ENCODE results near the gene LIPE. TPM values are rescaled to one million over a fixed set of nuclear protein-coding genes. Genes with fewer than 3 reads are reported as not detected.

Gene LIPE, protein sequence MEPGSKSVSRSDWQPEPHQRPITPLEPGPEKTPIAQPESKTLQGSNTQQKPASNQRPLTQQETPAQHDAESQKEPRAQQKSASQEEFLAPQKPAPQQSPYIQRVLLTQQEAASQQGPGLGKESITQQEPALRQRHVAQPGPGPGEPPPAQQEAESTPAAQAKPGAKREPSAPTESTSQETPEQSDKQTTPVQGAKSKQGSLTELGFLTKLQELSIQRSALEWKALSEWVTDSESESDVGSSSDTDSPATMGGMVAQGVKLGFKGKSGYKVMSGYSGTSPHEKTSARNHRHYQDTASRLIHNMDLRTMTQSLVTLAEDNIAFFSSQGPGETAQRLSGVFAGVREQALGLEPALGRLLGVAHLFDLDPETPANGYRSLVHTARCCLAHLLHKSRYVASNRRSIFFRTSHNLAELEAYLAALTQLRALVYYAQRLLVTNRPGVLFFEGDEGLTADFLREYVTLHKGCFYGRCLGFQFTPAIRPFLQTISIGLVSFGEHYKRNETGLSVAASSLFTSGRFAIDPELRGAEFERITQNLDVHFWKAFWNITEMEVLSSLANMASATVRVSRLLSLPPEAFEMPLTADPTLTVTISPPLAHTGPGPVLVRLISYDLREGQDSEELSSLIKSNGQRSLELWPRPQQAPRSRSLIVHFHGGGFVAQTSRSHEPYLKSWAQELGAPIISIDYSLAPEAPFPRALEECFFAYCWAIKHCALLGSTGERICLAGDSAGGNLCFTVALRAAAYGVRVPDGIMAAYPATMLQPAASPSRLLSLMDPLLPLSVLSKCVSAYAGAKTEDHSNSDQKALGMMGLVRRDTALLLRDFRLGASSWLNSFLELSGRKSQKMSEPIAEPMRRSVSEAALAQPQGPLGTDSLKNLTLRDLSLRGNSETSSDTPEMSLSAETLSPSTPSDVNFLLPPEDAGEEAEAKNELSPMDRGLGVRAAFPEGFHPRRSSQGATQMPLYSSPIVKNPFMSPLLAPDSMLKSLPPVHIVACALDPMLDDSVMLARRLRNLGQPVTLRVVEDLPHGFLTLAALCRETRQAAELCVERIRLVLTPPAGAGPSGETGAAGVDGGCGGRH
- total RNA-seq (2014; rRNA removed; shearing (Covaris generic); ENCODE audit: low replicate concordance) = 16.3 and 50.6 TPM in 2 replicates

DNA sequence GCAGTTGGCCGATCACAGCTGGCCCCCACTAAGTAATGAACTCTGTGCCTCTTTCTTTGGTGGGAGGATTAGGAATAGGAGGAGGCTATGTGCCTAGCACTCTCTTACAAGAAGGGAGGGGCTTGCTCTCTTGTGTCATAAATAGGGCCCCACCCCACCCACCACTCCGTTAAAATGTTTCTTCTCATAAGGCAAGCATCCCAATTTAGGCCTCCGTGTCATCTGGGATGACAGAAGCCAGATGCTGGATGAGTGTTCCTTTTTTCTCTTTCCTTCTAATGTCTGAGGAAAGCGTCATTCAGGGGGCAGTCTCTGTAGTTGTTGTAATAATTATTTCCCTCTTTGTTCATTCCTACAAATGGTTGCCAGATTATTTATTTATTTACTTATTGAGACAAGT, at the start of gene LIPE:
LIPE (minus strand) TSS at position 76 of the 400 bp plus-strand sequence. CDS start 239 bp downstream, outside the sequence.
- no peak within 1 kb of the TSS for H3K4me2 ChIP-seq (ENCODE audit: low read depth, low read length, poor library complexity, severe bottlenecking)
- H2AFZ ChIP-seq (ENCODE audit: low read length) = no peak within 1 kb of the TSS

DNA sequence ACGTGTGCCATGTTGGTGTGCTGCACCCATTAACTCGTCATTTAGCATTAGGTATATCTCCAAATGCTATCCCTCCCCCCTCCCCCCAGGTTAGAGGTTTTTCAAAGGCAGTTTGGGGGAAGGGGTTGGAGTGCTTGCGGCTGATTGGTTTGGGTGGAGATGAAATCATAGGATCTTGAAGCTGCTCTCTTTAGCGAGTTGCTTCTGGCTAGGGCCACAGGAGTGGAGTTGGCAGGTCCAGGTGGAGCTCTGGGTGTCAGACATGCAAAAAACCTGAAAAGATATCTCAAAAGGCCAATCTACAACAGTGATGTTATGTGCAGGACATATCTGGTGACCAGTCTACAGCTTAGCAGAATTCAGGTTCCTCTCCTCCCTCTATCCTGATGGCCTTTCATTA, 48.2 kb upstream of the LIPE start:
- H2AFZ ChIP-seq (ENCODE audit: low read length) = no peak overlapping the region
- no peak overlapping the region for H3K4me3 ChIP-seq (ENCODE audit: low read length)
- H3K9ac ChIP-seq (ENCODE audit: low read length) = no peak overlapping the region
- no peak overlapping the region for H3K27ac ChIP-seq (ENCODE audit: low read length)
- H3K79me2 ChIP-seq (ENCODE audit: low read length) = no peaks in the 10 kb centered on the region
- no peaks in the 10 kb centered on the region for H3K9me3 ChIP-seq (ENCODE audit: low read length)
- H4K20me1 ChIP-seq (ENCODE audit: insufficient read depth, low read depth, low read length) = no peaks in the 10 kb centered on the region
- no peaks in the 10 kb centered on the region for H3K36me3 ChIP-seq (ENCODE audit: insufficient read depth, low read length)
- no peaks in the 10 kb centered on the region for H3K27me3 ChIP-seq (ENCODE audit: low read length)
- H3K9me2 ChIP-seq (replicated peaks; ENCODE audit: insufficient read depth, low read length) = no peaks in the 10 kb centered on the region
- H3K4me1 ChIP-seq (ENCODE audit: low read length) = peaks cover 2% of the 10 kb centered on the region; the same call in 1 of the 2 replicates
- DNase-seq = no peak
- H3K4me2 ChIP-seq (ENCODE audit: low read depth, low read length, poor library complexity, severe bottlenecking) = no peak overlapping the region

More for the DNA sequence above, at the start of gene LIPE:
- no peak within 1 kb of the TSS for H3K9ac ChIP-seq (ENCODE audit: low read length)
- no peaks in the 10 kb centered on the region for H3K27me3 ChIP-seq (ENCODE audit: low read length)
- H3K36me3 ChIP-seq (ENCODE audit: insufficient read depth, low read length) = no peaks in the 10 kb centered on the region
- peaks cover under 1% of the 10 kb centered on the region; the same call in 1 of the 2 replicates for H3K79me2 ChIP-seq (ENCODE audit: low read length)
- no peak within 1 kb of the TSS for H3K27ac ChIP-seq (ENCODE audit: low read length)
- DNase-seq = peak; percentile 22
- peaks cover under 1% of the 10 kb centered on the region; the same call in 1 of the 2 replicates for H4K20me1 ChIP-seq (ENCODE audit: insufficient read depth, low read depth, low read length)
- no peaks in the 10 kb centered on the region for H3K9me3 ChIP-seq (ENCODE audit: low read length)
- H3K9me2 ChIP-seq (replicated peaks; ENCODE audit: insufficient read depth, low read length) = no peaks in the 10 kb centered on the region
- H3K4me1 ChIP-seq (ENCODE audit: low read length) = peaks cover 8% of the 10 kb centered on the region
- H3K4me3 ChIP-seq (ENCODE audit: low read length) = no peak within 1 kb of the TSS

DNA sequence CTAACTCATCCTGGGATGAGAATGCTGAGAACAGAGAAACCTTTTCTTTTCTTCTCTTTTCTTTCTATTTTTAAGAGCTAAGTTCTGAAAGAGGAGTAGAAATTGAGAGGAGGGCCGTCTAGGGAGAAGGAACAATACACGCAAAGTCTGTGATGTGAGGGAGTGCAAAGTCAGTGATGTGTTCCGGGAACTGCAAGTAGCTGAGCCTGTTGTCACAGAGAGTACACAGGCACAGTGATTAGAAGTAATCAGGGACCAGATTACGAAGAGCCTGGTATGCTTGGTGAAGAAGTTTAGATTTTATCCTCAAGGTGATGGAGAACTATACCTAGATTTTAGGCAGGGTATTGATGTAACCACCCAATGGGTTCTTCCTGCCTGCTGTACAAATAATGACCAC, 47.6 kb upstream of the LIPE start:
- Histone ChIP-seq H3K9me2 (replicated peaks; ENCODE audit: insufficient read depth, low read length) (no peaks in the 10 kb centered on the region), H3K4me2 (ENCODE audit: low read depth, low read length, poor library complexity, severe bottlenecking) (no peak overlapping the region), H3K4me1 (ENCODE audit: low read length) (no peaks in the 10 kb centered on the region), H4K20me1 (ENCODE audit: insufficient read depth, low read depth, low read length) (no peaks in the 10 kb centered on the region), H3K9me3 (ENCODE audit: low read length) (no peaks in the 10 kb centered on the region), H3K36me3 (ENCODE audit: insufficient read depth, low read length) (no peaks in the 10 kb centered on the region), H3K4me3 (ENCODE audit: low read length) (no peak overlapping the region), H3K27me3 (ENCODE audit: low read length) (no peaks in the 10 kb centered on the region), H2AFZ (ENCODE audit: low read length) (no peak overlapping the region), H3K9ac (ENCODE audit: low read length) (no peak overlapping the region), H3K79me2 (ENCODE audit: low read length) (no peaks in the 10 kb centered on the region), H3K27ac (ENCODE audit: low read length) (no peak overlapping the region)
- DNase-seq = no peak

DNA sequence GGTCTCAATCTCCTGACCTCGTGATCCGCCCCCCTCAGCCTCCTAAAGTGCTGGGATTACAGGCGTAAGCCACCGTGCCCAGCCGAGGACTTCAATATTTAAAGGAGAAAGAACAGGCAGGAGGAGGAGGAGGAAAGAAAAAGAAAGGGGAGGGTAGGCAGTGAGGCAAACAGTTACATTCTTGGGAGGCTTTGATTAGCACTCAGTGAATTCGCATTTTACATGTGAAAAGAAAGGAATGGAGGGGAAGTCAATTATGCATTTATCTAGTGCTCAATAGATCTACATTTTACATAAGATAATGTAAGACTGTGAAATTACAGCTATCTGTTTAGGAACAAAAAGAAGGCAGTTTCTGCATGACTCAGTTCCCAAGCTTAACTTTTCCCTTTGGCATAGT, 46.5 kb upstream of the LIPE start:
- no peak for DNase-seq
- H3K4me3 ChIP-seq (ENCODE audit: low read length) = no peak overlapping the region
- H3K9ac ChIP-seq (ENCODE audit: low read length) = no peak overlapping the region

DNA sequence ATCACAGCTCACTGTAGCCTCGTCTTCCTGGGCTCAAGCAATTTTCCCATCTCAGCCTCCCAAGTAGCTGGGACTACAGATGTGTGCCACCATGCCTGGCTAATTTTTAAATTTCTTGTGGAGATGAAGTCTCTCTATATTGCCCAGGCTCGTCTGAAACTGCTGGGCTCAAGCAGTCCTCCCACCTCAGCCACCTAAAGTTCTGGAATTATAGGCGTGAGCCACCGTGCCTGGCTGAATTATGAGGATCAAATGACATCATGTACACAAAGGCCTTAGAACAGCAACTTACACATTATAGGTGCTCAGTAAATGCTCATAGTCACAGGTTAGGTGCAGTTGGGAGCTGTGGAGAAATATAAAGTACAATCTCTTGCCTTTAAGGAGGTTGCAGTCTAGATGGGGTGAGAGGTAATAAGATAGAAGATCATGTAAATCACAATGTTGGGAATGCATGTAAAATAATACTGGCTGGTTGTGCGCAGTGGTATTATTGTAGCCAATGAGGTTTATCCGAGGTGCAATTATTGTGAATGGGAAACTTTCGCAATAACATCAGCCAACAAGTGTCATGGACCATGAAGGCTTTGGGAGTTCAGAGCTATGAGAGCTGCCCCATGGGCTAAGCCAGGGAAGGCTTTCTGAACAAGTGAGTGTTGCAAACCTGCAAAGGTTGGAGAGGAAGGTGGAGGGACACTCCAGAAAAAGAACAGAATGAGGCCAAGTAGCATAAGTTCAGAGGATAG, 45.4 kb upstream of the LIPE start:
- H4K20me1 ChIP-seq (ENCODE audit: insufficient read depth, low read depth, low read length) = no peaks in the 10 kb centered on the region

More for the DNA sequence above, 46.5 kb upstream of the LIPE start:
- no peaks in the 10 kb centered on the region for H3K9me3 ChIP-seq (ENCODE audit: low read length)
- no peak overlapping the region for H2AFZ ChIP-seq (ENCODE audit: low read length)
- H3K27me3 ChIP-seq (ENCODE audit: low read length) = no peaks in the 10 kb centered on the region
- H3K4me2 ChIP-seq (ENCODE audit: low read depth, low read length, poor library complexity, severe bottlenecking) = no peak overlapping the region
- no peaks in the 10 kb centered on the region for H3K4me1 ChIP-seq (ENCODE audit: low read length)
- no peaks in the 10 kb centered on the region for H4K20me1 ChIP-seq (ENCODE audit: insufficient read depth, low read depth, low read length)
- H3K79me2 ChIP-seq (ENCODE audit: low read length) = no peaks in the 10 kb centered on the region
- H3K9me2 ChIP-seq (replicated peaks; ENCODE audit: insufficient read depth, low read length) = no peaks in the 10 kb centered on the region
- no peak overlapping the region for H3K27ac ChIP-seq (ENCODE audit: low read length)
- H3K36me3 ChIP-seq (ENCODE audit: insufficient read depth, low read length) = no peaks in the 10 kb centered on the region

DNA sequence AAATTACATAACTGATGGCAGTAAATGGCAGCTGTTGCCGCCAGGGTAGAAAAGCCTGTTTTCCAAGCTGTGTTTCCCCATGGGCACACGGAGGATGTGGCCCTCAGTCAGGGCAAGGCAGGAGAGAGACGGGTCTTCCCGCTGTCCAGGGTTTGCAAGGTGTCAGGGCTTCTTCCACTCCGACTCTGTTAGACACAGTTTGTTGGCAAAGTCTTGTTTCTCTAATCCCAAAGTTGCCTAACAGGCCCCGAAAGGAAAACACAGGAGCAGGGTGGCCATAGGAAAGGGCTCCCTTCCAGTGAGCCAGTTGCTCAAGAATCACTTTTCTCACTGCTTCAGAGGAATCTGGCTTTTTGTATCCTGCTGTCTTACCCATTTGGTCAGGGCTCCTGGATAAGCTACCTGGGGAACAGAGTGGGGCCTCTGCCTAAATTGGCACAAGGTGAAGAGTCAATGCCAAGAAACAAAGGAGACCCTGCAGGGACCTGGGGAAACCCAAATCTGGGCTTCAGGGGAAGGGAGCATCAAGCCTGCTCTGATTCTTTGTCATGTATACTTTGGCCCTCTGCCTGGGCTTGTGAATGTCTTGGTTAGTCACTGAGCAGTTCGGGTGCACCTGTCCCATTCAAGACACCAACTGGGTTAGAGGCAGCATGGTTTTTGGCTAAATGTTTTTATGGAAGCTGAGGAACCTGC, 44.5 kb upstream of the LIPE start:
- peak; percentile 23 for DNase-seq
- no peak overlapping the region for H3K4me3 ChIP-seq (ENCODE audit: low read length)
- H3K27ac ChIP-seq (ENCODE audit: low read length) = no peak overlapping the region
- H3K79me2 ChIP-seq (ENCODE audit: low read length) = no peaks in the 10 kb centered on the region
- no peak overlapping the region for H3K4me2 ChIP-seq (ENCODE audit: low read depth, low read length, poor library complexity, severe bottlenecking)
- H3K4me1 ChIP-seq (ENCODE audit: low read length) = peaks cover 12% of the 10 kb centered on the region
- H4K20me1 ChIP-seq (ENCODE audit: insufficient read depth, low read depth, low read length) = no peaks in the 10 kb centered on the region
- H3K9me3 ChIP-seq (ENCODE audit: low read length) = no peaks in the 10 kb centered on the region
- H2AFZ ChIP-seq (ENCODE audit: low read length) = no peak overlapping the region
- H3K36me3 ChIP-seq (ENCODE audit: insufficient read depth, low read length) = no peaks in the 10 kb centered on the region
- H3K9ac ChIP-seq (ENCODE audit: low read length) = no peak overlapping the region
- H3K9me2 ChIP-seq (replicated peaks; ENCODE audit: insufficient read depth, low read length) = no peaks in the 10 kb centered on the region
- no peaks in the 10 kb centered on the region for H3K27me3 ChIP-seq (ENCODE audit: low read length)

More for the DNA sequence above, 45.4 kb upstream of the LIPE start:
- no peak overlapping the region for H3K9ac ChIP-seq (ENCODE audit: low read length)
- H3K27ac ChIP-seq (ENCODE audit: low read length) = no peak overlapping the region
- H2AFZ ChIP-seq (ENCODE audit: low read length) = no peak overlapping the region
- H3K79me2 ChIP-seq (ENCODE audit: low read length) = no peaks in the 10 kb centered on the region
- H3K4me2 ChIP-seq (ENCODE audit: low read depth, low read length, poor library complexity, severe bottlenecking) = no peak overlapping the region
- H3K4me3 ChIP-seq (ENCODE audit: low read length) = no peak overlapping the region
- H3K4me1 ChIP-seq (ENCODE audit: low read length) = peaks cover 3% of the 10 kb centered on the region
- no peak for DNase-seq
- H3K9me2 ChIP-seq (replicated peaks; ENCODE audit: insufficient read depth, low read length) = no peaks in the 10 kb centered on the region
- H3K27me3 ChIP-seq (ENCODE audit: low read length) = no peaks in the 10 kb centered on the region
- H3K36me3 ChIP-seq (ENCODE audit: insufficient read depth, low read length) = no peaks in the 10 kb centered on the region
- H3K9me3 ChIP-seq (ENCODE audit: low read length) = no peaks in the 10 kb centered on the region
